WI38 (cell line): ENCODE data around the gene RUNX2.

Source experiments
- H3K4me3 ChIP-seq: 2 replicates; pipeline ENCODE4 v1.5.1; 2011; ENCODE audit warnings: low read depth, mild to moderate bottlenecking, control low read depth, low read length
- CTCF ChIP-seq: IDR thresholded peaks from 2 replicates; pipeline ENCODE4 v1.5.1; 2012; ENCODE audit warnings: low read depth, mild to moderate bottlenecking, control low read depth, low read length

Gene RUNX2

GRCh38 chr6:45426251-45426650 is 98.1 kb downstream of the RUNX2 start:
- H3K4me3 ChIP-seq, result no peak overlapping the region
- TF ChIP-seq CTCF, result no peak

DNA sequence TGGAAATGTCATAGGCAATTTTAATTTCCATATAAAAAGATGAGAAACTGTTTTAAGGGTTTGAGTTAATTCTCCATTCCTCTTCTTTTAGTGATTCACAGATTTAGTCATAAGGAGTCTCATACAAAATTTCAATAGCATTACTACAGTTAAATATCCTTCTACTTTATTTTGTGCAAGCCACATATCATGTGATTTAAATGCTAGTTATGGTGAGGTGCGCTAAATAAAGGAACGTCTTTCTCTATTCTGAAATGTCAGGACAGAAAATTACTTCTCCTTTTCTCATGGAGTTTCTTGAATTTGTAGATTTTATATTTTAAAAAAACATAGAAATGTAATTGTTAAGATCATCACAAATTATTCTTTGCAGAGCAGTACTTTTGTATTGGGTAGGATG is 99.6 kb downstream of the RUNX2 start:
- no peak for TF ChIP-seq CTCF
- no peak overlapping the region for H3K4me3 ChIP-seq

- no peak overlapping the region for H3K4me3 ChIP-seq
- TF ChIP-seq CTCF, result no peak
Observed at GRCh38 chr6:45428727-45429126, 100.6 kb downstream of the RUNX2 start.

- TF ChIP-seq CTCF, result no peak
- H3K4me3 ChIP-seq, result no peak overlapping the region
Observed at GRCh38 chr6:45430590-45431202, 102.6 kb downstream of the RUNX2 start.

GRCh38 chr6:45431317-45432065 is 103.4 kb downstream of the RUNX2 start:
- no peak overlapping the region for H3K4me3 ChIP-seq
- TF ChIP-seq CTCF, result no peak

- no peak for TF ChIP-seq CTCF
- no peak overlapping the region for H3K4me3 ChIP-seq
Observed at GRCh38 chr6:45432977-45433376, 104.8 kb downstream of the RUNX2 start.
